ENCODE results near the gene RCAN2.

Gene RCAN2

GRCh38 chr6:46208303-46208702, 282.9 kb downstream of the RCAN2 start:
- DNase-seq = no peak

GRCh38 chr6:46207174-46207573, 284.1 kb downstream of the RCAN2 start:
- no peak for DNase-seq

- no peak for DNase-seq
Measured at GRCh38 chr6:46204880-46205650, 286.2 kb downstream of the RCAN2 start.

GRCh38 chr6:46203391-46204177, 287.7 kb downstream of the RCAN2 start:
- DNase-seq = no peak

- DNase-seq = no peak
Measured at GRCh38 chr6:46201702-46202101, 289.5 kb downstream of the RCAN2 start.

GRCh38 chr6:46199387-46199786, 291.9 kb downstream of the RCAN2 start:
- no peak for DNase-seq

GRCh38 chr6:46191961-46192360, 299.3 kb downstream of the RCAN2 start:
- DNase-seq = no peak

GRCh38 chr6:46190889-46191288, 300.4 kb downstream of the RCAN2 start:
- no peak for DNase-seq

GRCh38 chr6:46189726-46190125, 301.5 kb downstream of the RCAN2 start:
- no peak for DNase-seq

GRCh38 chr6:46186583-46186982, 304.7 kb downstream of the RCAN2 start:
- no peak for DNase-seq

GRCh38 chr6:46184114-46184513, 307.1 kb downstream of the RCAN2 start:
- no peak for DNase-seq

- DNase-seq = no peak
Measured at GRCh38 chr6:46175976-46176375, 315.3 kb downstream of the RCAN2 start.

GRCh38 chr6:46175446-46175845, 315.8 kb downstream of the RCAN2 start:
- no peak for DNase-seq

GRCh38 chr6:46174904-46175303, 316.3 kb downstream of the RCAN2 start:
- DNase-seq = no peak

- DNase-seq = no peak
Measured at GRCh38 chr6:46172176-46172575, 319.1 kb downstream of the RCAN2 start.

Data from C1 segment of cervical spinal cord (tissue), 14 donors.